LNCAP (cell line): Measurements from ENCODE around the gene SRP14.

Experiments
- CTCF ChIP-seq: fragments of 450-650 bp; IDR thresholded peaks from 2 replicates; pipeline ENCODE4 v1.5.1; 2017; ENCODE audit warnings: mild to moderate bottlenecking

Gene SRP14

DNA sequence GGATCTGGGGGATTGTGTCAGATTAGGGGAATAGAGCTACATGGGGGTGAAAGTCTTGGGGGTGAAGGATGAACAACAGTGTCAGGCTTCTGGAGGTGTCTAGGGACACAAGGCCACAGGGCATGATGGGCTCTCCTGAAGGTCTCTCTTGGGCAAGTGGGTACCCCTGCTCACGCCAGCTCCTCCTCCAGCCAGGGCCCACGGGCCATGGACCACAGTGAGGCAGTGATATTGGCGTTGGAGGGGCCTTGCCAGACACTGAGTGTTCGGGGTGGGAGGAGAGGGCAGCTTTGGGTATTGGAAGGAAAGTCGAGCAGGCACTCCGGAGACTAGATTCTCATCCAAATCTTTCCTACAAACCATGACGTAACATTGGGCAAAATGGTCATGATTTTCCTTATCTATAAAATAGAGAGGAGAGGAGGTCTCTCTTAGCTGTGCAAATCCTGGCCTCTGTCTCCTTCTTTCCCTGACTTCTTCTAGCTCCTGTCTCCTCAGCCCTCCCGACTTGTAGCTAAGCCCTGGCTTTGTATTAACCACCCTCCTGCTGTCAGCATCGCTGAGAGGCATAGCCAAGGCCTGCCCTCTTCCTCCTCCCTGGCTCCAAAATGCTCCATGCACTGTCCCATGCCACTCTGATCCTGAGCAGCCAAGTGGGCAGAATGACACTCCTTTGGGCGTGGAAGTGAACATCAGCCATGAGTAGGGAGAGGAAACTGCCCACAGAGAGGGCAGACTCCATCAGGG is 24.0 kb upstream of the SRP14 start:
- TF ChIP-seq CTCF = no peak

DNA sequence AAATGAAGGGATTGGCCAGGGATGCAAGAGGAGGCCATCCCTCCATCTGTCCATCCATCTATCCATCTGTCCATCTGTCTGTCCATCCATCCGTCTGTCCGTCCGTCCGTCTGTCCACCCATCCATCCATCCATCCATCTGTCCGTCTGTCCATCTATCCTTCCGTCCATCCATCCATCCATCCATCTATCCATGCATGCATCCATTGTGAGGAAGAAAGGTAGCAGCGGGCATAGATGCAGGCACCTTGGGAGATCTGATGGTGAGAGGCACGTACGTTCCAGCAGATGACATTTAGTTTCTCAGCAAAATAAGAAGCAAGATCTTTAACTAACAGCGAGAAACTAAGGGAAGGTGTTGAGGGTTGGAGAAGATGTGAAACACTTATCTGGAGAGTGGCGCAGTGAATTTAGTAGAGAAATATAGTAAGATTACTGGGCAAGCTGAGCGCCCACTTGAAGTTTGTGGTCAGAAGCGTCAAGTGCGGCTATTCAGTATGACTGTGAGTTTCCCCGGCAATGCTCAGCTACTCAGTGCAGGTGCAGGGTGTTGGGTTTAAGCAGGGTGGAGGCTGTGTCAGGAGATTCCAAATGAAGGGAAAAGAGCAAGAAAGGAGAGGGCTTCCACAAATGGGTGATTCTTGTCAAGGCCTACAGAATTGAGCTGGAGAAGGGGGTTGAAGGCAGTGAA is 22.4 kb upstream of the SRP14 start:
- TF ChIP-seq CTCF = no peak

- TF ChIP-seq CTCF = no peak
Measured at GRCh38 chr15:40060236-40060961, 21.4 kb upstream of the SRP14 start.

GRCh38 chr15:40059821-40060220 is 20.8 kb upstream of the SRP14 start:
- TF ChIP-seq CTCF = no peak

- no peak for TF ChIP-seq CTCF
Measured at GRCh38 chr15:40058476-40059140, 19.6 kb upstream of the SRP14 start.

- TF ChIP-seq CTCF = no peak
Measured at GRCh38 chr15:40055576-40056293, 16.8 kb upstream of the SRP14 start.
